ENCODE data around the gene SSMEM1.

DNA sequence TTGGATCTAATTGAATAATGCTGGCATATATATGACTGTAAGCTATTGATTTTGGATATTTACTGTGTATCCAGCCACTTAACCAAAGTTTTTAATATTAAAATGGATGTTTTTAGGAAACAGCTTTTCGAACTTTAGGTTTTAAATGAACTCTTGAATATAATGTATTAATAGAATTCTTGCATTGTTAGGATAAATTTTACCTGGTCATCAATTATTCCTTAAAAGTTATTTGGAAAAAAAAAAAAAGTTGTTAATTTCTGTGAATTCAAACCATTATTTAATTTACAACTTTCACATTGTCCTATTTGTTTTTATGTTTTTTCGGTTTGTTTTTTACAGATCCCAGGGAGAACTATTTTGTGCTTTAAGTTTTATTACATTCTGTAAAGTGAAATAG, 12.3 kb upstream of the SSMEM1 start:
- TF ChIP-seq, protein P1, sequence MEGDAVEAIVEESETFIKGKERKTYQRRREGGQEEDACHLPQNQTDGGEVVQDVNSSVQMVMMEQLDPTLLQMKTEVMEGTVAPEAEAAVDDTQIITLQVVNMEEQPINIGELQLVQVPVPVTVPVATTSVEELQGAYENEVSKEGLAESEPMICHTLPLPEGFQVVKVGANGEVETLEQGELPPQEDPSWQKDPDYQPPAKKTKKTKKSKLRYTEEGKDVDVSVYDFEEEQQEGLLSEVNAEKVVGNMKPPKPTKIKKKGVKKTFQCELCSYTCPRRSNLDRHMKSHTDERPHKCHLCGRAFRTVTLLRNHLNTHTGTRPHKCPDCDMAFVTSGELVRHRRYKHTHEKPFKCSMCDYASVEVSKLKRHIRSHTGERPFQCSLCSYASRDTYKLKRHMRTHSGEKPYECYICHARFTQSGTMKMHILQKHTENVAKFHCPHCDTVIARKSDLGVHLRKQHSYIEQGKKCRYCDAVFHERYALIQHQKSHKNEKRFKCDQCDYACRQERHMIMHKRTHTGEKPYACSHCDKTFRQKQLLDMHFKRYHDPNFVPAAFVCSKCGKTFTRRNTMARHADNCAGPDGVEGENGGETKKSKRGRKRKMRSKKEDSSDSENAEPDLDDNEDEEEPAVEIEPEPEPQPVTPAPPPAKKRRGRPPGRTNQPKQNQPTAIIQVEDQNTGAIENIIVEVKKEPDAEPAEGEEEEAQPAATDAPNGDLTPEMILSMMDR (IDR thresholded peaks at IDR 0.05), result no peak
- TF ChIP-seq POLR2AphosphoS5 (IDR thresholded peaks at IDR 0.05), result no peak
